A673 (cell line): Measurements from ENCODE around the gene MALAT1. TPM values are rescaled to one million over a fixed set of nuclear protein-coding genes. Genes with fewer than 3 reads are reported as not detected.

ENCODE experiments used
- BruUV-seq: library from RNA; stranded (reverse); fragments of 400-500 nt; replicated peaks from 2 replicates; lab custom pipeline; 2021; lab: Mats Ljungman, UMichigan
- CTCF ChIA-PET: fragments of 300-600 bp; sonication (Branson Sonifier 250); formaldehyde crosslinking; loops from one replicate; lab custom pipeline; 2022; ENCODE audit warnings: antibody characterized with exemption; lab: Charles Lee
- POLR2A ChIA-PET: fragments of 300-600 bp; sonication (Branson Sonifier 250); formaldehyde crosslinking; loops from one replicate; lab custom pipeline; 2022; ENCODE audit warnings: antibody characterized with exemption; ENCODE audit not compliant: low non-redundant PET; lab: Charles Lee
- DNase-seq: peaks from one replicate; pipeline ENCODE4 v3.0.0-alpha.2; 2015; ENCODE audit warnings: low spot score
- H3K27ac ChIP-seq: fragments of 200-600 bp; sonication (generic); 2 replicates; pipeline ENCODE4 v1.5.1; 2016; ENCODE audit warnings: mixed run types, low read depth, mild to moderate bottlenecking, mixed read lengths, antibody characterized with exemption, low read length; ENCODE audit not compliant: poor library complexity, severe bottlenecking
- H3K27me3 ChIP-seq: fragments of 200-600 bp; sonication (generic); replicated peaks from 2 replicates; pipeline ENCODE4 v1.6.1; 2017; ENCODE audit warnings: mixed run types, low read depth, mild to moderate bottlenecking, mixed read lengths, antibody characterized with exemption, low read length; ENCODE audit not compliant: insufficient read depth, poor library complexity
- H3K36me3 ChIP-seq: fragments of 200-600 bp; sonication (generic); 2 replicates; pipeline ENCODE4 v1.6.1; 2016; ENCODE audit warnings: mixed run types, mild to moderate bottlenecking, mixed read lengths, antibody characterized with exemption, low read length; ENCODE audit not compliant: insufficient read depth, poor library complexity, severe bottlenecking
- H3K4me1 ChIP-seq: fragments of 200-600 bp; sonication (generic); 2 replicates; pipeline ENCODE4 v1.6.1; 2017; ENCODE audit warnings: mixed run types, mild to moderate bottlenecking, mixed read lengths, antibody characterized with exemption, low read length; ENCODE audit not compliant: insufficient read depth, poor library complexity, severe bottlenecking
- H3K4me3 ChIP-seq: fragments of 200-600 bp; sonication (generic); 2 replicates; pipeline ENCODE4 v1.5.1; 2016; ENCODE audit warnings: low read depth, mixed run types, mild to moderate bottlenecking, mixed read lengths, low read length; ENCODE audit not compliant: poor library complexity, severe bottlenecking
- H3K9me3 ChIP-seq: fragments of 200-600 bp; sonication (generic); 2 replicates; pipeline ENCODE4 v1.6.1; 2016; ENCODE audit warnings: mixed run types, low read depth, mild to moderate bottlenecking, mixed read lengths, antibody characterized with exemption, low read length; ENCODE audit not compliant: poor library complexity, severe bottlenecking
- EZH2 ChIP-seq: fragments of 200-600 bp; sonication (generic); IDR thresholded peaks from 2 replicates; pipeline ENCODE4 v1.6.1; 2017; ENCODE audit warnings: borderline replicate concordance, low read depth, mild to moderate bottlenecking, mixed read lengths, antibody characterized with exemption, low read length; ENCODE audit not compliant: poor library complexity, severe bottlenecking
- intact Hi-C: fragments of 100-400 bp; cut with micrococcal nuclease; formaldehyde crosslinking; loops from one replicate; pipeline ENCODE4 v1.10.0; 2022; ENCODE audit not compliant: unreplicated experiment
- total RNA-seq: library from RNA; stranded (reverse); gene quantifications from 2 replicates; pipeline ENCODE4 v1.2.3, GENCODE V29; 2021
- TF ChIP-seq, protein P1 (sequence below): fragments of 300-800, 200-600 bp; sonication (generic); conservative IDR thresholded peaks from 2 replicates; pipeline ENCODE4 v1.5.1; 2017; ENCODE audit warnings: low read depth, mild to moderate bottlenecking, antibody characterized with exemption, low read length, moderate library complexity, mixed read lengths

MALAT1 gene
- total RNA-seq, 1 experiment from 2014 or later = 4,586 TPM

DNA sequence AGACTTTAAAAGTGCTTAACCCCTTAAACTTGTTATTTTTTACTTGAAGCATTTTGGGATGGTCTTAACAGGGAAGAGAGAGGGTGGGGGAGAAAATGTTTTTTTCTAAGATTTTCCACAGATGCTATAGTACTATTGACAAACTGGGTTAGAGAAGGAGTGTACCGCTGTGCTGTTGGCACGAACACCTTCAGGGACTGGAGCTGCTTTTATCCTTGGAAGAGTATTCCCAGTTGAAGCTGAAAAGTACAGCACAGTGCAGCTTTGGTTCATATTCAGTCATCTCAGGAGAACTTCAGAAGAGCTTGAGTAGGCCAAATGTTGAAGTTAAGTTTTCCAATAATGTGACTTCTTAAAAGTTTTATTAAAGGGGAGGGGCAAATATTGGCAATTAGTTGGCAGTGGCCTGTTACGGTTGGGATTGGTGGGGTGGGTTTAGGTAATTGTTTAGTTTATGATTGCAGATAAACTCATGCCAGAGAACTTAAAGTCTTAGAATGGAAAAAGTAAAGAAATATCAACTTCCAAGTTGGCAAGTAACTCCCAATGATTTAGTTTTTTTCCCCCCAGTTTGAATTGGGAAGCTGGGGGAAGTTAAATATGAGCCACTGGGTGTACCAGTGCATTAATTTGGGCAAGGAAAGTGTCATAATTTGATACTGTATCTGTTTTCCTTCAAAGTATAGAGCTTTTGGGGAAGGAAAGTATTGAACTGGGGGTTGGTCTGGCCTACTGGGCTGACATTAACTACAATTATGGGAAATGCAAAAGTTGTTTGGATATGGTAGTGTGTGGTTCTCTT is 2.8 kb downstream of the MALAT1 start:
- Histone ChIP-seq H3K36me3 (peaks cover 71% of the 10 kb centered on the region), H3K9me3 (no peaks in the 10 kb centered on the region), H3K27me3 (no peaks in the 10 kb centered on the region), H3K4me3 (peak overlapping the region; percentile 85), H3K27ac (peak overlapping the region; percentile 100), H3K4me1 (peaks cover 33% of the 10 kb centered on the region)
- ChIA-PET POLR2A (interaction anchor here (0.6 to 2.1 kb wide), 8 partner anchors 8 to 80 kb away, joined by 3 to 14 read pairs (median 4); partner anchors contain the start of gene NEAT1), CTCF (no interaction called here)
- BruUV-seq = no TSS peak
- intact Hi-C loops = loop anchor here (2.0 kb wide), 1 partner anchor 83 kb away; no protein-coding TSS in a partner anchor
- TF ChIP-seq, protein P1, sequence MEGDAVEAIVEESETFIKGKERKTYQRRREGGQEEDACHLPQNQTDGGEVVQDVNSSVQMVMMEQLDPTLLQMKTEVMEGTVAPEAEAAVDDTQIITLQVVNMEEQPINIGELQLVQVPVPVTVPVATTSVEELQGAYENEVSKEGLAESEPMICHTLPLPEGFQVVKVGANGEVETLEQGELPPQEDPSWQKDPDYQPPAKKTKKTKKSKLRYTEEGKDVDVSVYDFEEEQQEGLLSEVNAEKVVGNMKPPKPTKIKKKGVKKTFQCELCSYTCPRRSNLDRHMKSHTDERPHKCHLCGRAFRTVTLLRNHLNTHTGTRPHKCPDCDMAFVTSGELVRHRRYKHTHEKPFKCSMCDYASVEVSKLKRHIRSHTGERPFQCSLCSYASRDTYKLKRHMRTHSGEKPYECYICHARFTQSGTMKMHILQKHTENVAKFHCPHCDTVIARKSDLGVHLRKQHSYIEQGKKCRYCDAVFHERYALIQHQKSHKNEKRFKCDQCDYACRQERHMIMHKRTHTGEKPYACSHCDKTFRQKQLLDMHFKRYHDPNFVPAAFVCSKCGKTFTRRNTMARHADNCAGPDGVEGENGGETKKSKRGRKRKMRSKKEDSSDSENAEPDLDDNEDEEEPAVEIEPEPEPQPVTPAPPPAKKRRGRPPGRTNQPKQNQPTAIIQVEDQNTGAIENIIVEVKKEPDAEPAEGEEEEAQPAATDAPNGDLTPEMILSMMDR = no peak
- TF ChIP-seq EZH2 = no peak
- no peak for DNase-seq

DNA sequence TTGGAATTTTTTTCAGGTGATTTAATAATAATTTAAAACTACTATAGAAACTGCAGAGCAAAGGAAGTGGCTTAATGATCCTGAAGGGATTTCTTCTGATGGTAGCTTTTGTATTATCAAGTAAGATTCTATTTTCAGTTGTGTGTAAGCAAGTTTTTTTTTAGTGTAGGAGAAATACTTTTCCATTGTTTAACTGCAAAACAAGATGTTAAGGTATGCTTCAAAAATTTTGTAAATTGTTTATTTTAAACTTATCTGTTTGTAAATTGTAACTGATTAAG is 3.4 kb downstream of the MALAT1 start:
- TF ChIP-seq, protein P1 = no peak
- no peak for TF ChIP-seq EZH2
- no TSS peak for BruUV-seq
- ChIA-PET CTCF (no interaction called here), POLR2A (interaction anchor here (0.9 to 2.1 kb wide), 5 partner anchors 10 to 81 kb away, joined by 3 to 14 read pairs (median 5); partner anchors contain the start of gene NEAT1)
- Histone ChIP-seq H3K9me3 (no peaks in the 10 kb centered on the region), H3K4me3 (peak overlapping the region; percentile 85), H3K27me3 (no peaks in the 10 kb centered on the region), H3K36me3 (peaks cover 77% of the 10 kb centered on the region), H3K4me1 (peaks cover 33% of the 10 kb centered on the region), H3K27ac (peak overlapping the region; percentile 7)
- intact Hi-C loops = loop anchor here (2.0 kb wide), 1 partner anchor 83 kb away; no protein-coding TSS in a partner anchor
- DNase-seq = no peak

DNA sequence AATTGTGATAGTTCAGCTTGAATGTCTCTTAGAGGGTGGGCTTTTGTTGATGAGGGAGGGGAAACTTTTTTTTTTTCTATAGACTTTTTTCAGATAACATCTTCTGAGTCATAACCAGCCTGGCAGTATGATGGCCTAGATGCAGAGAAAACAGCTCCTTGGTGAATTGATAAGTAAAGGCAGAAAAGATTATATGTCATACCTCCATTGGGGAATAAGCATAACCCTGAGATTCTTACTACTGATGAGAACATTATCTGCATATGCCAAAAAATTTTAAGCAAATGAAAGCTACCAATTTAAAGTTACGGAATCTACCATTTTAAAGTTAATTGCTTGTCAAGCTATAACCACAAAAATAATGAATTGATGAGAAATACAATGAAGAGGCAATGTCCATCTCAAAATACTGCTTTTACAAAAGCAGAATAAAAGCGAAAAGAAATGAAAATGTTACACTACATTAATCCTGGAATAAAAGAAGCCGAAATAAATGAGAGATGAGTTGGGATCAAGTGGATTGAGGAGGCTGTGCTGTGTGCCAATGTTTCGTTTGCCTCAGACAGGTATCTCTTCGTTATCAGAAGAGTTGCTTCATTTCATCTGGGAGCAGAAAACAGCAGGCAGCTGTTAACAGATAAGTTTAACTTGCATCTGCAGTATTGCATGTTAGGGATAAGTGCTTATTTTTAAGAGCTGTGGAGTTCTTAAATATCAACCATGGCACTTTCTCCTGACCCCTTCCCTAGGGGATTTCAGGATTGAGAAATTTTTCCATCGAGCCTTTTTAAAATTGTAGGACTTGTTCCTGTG is 3.9 kb downstream of the MALAT1 start:
- Histone ChIP-seq H3K9me3 (no peaks in the 10 kb centered on the region), H3K4me1 (peaks cover 39% of the 10 kb centered on the region), H3K36me3 (peaks cover 80% of the 10 kb centered on the region), H3K4me3 (peak overlapping the region; percentile 85), H3K27me3 (no peaks in the 10 kb centered on the region), H3K27ac (peak overlapping the region; percentile 7)
- TF ChIP-seq EZH2 = no peak
- TF ChIP-seq, protein P1 = no peak
- BruUV-seq = no TSS peak
- ChIA-PET POLR2A (interaction anchor here (0.5 to 2.1 kb wide), 6 partner anchors 11 to 95 kb away, joined by 3 to 14 read pairs (median 5); partner anchors contain the start of gene NEAT1), CTCF (no interaction called here)
- DNase-seq = no peak
- intact Hi-C loops = loop anchor here (2.0 kb wide), 1 partner anchor 84 kb away; no protein-coding TSS in a partner anchor
